Measurements from ENCODE around the gene L2HGDH.

DNA sequence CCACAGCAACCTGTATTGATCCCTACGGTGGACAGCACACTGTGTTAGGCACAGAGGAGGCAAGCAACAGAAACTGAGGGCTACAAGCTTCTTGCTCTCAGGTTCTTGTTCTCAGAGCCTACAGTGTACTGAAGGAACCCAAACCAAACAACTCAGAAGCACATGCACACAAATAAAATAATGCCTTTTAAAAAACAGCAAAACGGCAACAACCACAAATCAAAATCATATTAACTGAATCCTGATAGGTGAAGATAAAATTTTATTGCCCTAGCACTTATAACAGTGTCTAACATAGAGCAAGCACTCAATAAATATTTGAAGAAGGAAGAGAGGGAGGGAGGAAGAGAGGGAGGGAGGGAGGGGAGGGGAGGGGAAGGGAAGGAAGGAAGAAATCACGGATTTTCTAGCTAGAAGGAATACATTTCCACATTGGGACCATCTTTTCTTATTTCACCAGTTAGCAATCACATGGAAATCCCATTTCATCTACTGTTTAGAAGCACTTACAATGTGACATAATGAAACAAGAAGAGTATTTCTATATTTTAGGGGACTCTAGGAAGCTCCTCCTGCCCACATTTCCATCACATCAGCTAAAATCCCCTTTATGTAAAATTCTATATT, 27.3 kb upstream of the L2HGDH start:
- TF ChIP-seq, protein P1, sequence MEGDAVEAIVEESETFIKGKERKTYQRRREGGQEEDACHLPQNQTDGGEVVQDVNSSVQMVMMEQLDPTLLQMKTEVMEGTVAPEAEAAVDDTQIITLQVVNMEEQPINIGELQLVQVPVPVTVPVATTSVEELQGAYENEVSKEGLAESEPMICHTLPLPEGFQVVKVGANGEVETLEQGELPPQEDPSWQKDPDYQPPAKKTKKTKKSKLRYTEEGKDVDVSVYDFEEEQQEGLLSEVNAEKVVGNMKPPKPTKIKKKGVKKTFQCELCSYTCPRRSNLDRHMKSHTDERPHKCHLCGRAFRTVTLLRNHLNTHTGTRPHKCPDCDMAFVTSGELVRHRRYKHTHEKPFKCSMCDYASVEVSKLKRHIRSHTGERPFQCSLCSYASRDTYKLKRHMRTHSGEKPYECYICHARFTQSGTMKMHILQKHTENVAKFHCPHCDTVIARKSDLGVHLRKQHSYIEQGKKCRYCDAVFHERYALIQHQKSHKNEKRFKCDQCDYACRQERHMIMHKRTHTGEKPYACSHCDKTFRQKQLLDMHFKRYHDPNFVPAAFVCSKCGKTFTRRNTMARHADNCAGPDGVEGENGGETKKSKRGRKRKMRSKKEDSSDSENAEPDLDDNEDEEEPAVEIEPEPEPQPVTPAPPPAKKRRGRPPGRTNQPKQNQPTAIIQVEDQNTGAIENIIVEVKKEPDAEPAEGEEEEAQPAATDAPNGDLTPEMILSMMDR (IDR thresholded peaks at IDR 0.05), result no peak
- TF ChIP-seq MYC (IDR thresholded peaks at IDR 0.05; ENCODE audit: borderline replicate concordance, low read length) (no peak), POLR2A (IDR thresholded peaks at IDR 0.05; ENCODE audit: low read length) (no peak), JUN (IDR thresholded peaks at IDR 0.05) (no peak), SMC3 (IDR thresholded peaks at IDR 0.05) (no peak), CEBPB (IDR thresholded peaks at IDR 0.05) (no peak), BHLHE40 (IDR thresholded peaks at IDR 0.05; ENCODE audit: low read depth, low read length) (no peak), POLR2AphosphoS2 (conservative IDR thresholded peaks at IDR 0.05; ENCODE audit: low read length) (no peak)
- TF ChIP-seq, protein P2, sequence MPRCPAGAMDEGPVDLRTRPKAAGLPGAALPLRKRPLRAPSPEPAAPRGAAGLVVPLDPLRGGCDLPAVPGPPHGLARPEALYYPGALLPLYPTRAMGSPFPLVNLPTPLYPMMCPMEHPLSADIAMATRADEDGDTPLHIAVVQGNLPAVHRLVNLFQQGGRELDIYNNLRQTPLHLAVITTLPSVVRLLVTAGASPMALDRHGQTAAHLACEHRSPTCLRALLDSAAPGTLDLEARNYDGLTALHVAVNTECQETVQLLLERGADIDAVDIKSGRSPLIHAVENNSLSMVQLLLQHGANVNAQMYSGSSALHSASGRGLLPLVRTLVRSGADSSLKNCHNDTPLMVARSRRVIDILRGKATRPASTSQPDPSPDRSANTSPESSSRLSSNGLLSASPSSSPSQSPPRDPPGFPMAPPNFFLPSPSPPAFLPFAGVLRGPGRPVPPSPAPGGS (IDR thresholded peaks at IDR 0.05), result no peak
- TF ChIP-seq, protein P3, sequence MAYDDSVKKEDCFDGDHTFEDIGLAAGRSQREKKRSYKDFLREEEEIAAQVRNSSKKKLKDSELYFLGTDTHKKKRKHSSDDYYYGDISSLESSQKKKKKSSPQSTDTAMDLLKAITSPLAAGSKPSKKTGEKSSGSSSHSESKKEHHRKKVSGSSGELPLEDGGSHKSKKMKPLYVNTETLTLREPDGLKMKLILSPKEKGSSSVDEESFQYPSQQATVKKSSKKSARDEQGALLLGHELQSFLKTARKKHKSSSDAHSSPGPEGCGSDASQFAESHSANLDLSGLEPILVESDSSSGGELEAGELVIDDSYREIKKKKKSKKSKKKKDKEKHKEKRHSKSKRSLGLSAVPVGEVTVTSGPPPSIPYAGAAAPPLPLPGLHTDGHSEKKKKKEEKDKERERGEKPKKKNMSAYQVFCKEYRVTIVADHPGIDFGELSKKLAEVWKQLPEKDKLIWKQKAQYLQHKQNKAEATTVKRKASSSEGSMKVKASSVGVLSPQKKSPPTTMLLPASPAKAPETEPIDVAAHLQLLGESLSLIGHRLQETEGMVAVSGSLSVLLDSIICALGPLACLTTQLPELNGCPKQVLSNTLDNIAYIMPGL (CRISPR knock-in tag; IDR thresholded peaks at IDR 0.05; ENCODE audit: borderline replicate concordance), result no peak
